HG02870 (cell line): Measurements from ENCODE around the gene ZC3H15.

Experiments used
- ATAC-seq: cut with Tn5 transposase; IDR thresholded peaks from one replicate; pipeline ENCODE4 v1.9.1; 2021; ENCODE audit warnings: mild to moderate bottlenecking, moderate library complexity; ENCODE audit not compliant: unreplicated experiment

Gene ZC3H15

DNA sequence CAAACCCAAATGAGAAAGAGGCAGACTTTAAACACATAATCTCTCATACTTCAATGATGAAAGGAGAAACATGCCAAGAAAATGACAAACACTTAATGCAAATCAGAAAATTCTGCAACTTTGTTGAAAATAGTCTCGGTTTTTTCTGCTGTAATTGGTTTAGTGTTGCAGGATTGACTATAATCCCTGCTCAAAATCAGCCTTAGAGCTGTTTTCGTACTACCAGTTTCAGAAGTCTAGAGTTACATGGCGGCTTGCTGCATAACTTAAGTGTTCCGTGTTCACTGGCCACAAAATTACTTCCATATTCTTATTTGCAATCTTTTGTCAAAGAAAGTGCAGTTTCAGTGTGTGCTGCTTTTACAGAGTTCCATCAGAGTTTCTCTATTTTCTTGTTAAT, 54.9 kb downstream of the ZC3H15 start:
- ATAC-seq, result no peak

GRCh38 chr2:186542002-186542401, 55.9 kb downstream of the ZC3H15 start:
- ATAC-seq, result no peak

DNA sequence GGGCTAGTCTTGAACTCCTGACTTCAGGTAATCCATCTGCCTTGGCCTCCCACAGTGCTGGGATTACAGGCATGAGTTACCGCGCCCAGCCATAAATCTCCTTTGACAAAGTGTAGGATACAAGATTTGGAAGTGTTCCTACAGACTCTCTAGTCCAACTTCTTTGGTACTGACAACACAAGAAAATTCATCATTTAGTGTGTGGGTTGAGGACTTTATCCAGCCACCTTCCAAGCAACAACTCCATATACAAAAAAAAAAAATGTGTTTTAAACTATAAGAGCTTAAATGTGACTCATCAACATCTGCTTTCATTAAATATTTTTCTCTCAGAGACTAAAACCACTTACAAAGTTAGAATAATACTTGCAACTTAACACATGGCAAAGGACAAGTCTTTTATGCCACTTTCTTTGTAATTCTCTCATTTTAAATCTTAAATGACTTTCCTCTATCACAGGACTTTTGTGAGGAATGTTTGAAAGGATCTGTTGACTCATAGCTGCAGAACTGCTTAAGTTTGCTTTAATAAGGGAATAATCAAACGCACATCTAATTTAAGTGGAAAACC, 57.6 kb downstream of the ZC3H15 start:
- ATAC-seq, result no peak

DNA sequence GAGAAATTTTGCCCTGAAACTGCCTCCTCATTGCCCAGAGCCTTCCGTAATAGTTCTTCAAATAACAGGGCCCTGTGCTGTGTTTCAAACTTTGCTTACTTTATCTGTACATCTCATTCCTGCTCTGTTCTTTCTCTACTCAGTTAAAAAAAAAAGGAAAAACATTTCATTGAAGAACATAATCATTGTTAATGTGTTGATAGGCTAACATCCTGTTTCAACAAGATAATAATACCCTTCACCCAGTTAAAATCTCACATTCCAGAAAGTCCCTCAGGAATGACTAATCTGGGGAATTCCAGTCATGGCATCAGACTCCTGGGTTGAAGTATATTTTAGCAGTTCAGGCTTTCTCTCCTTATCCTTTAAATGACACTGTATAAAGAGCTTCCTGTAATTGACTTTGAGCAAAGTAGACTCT, 58.2 kb downstream of the ZC3H15 start:
- no peak for ATAC-seq

- no peak for ATAC-seq
Observed at GRCh38 chr2:186546846-186547245, 60.8 kb downstream of the ZC3H15 start.

- no peak for ATAC-seq
Observed at GRCh38 chr2:186551323-186552050, 65.4 kb downstream of the ZC3H15 start.

GRCh38 chr2:186554429-186554828, 68.4 kb downstream of the ZC3H15 start:
- ATAC-seq, result no peak

DNA sequence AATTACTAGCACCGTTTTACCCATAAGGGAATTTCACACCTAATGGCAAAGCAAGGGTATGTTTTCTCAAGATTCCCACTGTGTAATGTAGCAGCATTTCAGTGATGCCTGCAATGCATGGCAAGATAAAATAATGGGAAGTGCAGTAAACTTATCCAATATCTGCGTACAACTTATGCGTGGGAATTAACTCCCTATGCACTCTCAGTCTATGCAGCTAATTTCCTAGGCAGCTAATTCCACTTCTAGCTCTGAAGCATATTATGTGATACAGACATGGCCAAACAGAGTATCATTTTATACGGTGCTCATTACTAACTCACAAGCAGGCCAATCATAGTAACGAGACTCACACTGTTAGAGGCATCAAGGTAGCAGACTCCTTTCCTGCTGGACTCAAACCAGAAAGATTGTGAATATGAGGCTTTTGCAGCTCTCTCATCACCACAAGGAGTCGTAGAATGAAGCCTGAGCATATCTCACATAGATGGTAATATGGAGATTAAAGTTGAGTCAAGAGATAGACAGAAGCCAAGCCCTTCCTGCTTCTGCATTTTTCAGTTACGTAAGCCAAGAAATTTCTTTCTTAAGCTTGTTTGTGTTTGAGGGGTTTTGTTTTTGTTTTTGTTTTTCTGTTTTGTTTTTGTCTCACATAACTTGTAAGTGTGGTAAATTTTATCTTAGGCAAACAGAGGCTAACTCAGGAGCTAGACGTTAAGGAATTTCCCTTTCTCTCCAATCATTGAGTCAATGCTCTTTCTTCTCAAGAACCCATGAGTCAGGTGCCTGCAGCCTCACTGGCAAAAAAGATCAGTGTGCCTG, 69.0 kb downstream of the ZC3H15 start:
- ATAC-seq, result no peak

GRCh38 chr2:186558512-186559276, 72.6 kb downstream of the ZC3H15 start:
- no peak for ATAC-seq
